ENCODE data around the gene ADD2. TPM values are rescaled to one million over a fixed set of nuclear protein-coding genes. Genes with fewer than 3 reads are reported as not detected.
A peak's percentile ranks its signal among the peaks of the same experiment; 100 is the strongest.
"Not testable (repeated sequence)": the region's sequence is repeated elsewhere in the genome, so short reads cannot be mapped to it uniquely, and the experiment has no call there.

ADD2 gene
- total RNA-seq, 1 donor from 2014 or later: 2.0 TPM

- DNase-seq (ENCODE audit: low read depth in 2 of 2): peak in 1 of 2 donors; percentile 46
These were observed 126.7 kb downstream of the ADD2 start for GRCh38 chr2:70641263-70641784.

GRCh38 chr2:70639841-70640436, 128.1 kb downstream of the ADD2 start:
- DNase-seq (ENCODE audit: low read depth in 2 of 2): no peak

GRCh38 chr2:70638561-70638960, 129.4 kb downstream of the ADD2 start:
- DNase-seq (ENCODE audit: low read depth in 2 of 2): no peak

GRCh38 chr2:70633508-70633907, 134.5 kb downstream of the ADD2 start:
- no peak for DNase-seq (ENCODE audit: low read depth in 2 of 2)

- peak in 1 of 2 donors; percentile 82 for DNase-seq (ENCODE audit: low read depth in 2 of 2)
These were observed 135.0 kb downstream of the ADD2 start for GRCh38 chr2:70632966-70633365.

- DNase-seq (ENCODE audit: low read depth in 2 of 2): peak in 1 of 2 donors; percentile 46
These were observed 135.6 kb downstream of the ADD2 start for GRCh38 chr2:70632388-70632787.

GRCh38 chr2:70630761-70631160, 137.2 kb downstream of the ADD2 start:
- no peak for DNase-seq (ENCODE audit: low read depth in 2 of 2)

GRCh38 chr2:70627211-70627898, 140.6 kb downstream of the ADD2 start:
- DNase-seq (ENCODE audit: low read depth in 2 of 2): peak; percentile 52 to 78

- no peak for DNase-seq (ENCODE audit: low read depth in 2 of 2)
These were observed 141.6 kb downstream of the ADD2 start for GRCh38 chr2:70626254-70626990.

- DNase-seq (ENCODE audit: low read depth in 2 of 2): not testable (repeated sequence)
These were observed 146.5 kb downstream of the ADD2 start for GRCh38 chr2:70621536-70621935.

GRCh38 chr2:70620020-70620419, 148.0 kb downstream of the ADD2 start:
- no peak for DNase-seq (ENCODE audit: low read depth in 2 of 2)

- no peak for DNase-seq (ENCODE audit: low read depth in 2 of 2)
These were observed 148.8 kb downstream of the ADD2 start for GRCh38 chr2:70619167-70619566.

- DNase-seq (ENCODE audit: low read depth in 2 of 2): no peak
These were observed 151.8 kb downstream of the ADD2 start for GRCh38 chr2:70616168-70616694.

GRCh38 chr2:70615222-70615621, 152.8 kb downstream of the ADD2 start:
- no peak for DNase-seq (ENCODE audit: low read depth in 2 of 2)

- no peak for DNase-seq (ENCODE audit: low read depth in 2 of 2)
These were observed 154.5 kb downstream of the ADD2 start for GRCh38 chr2:70613521-70613920.

GRCh38 chr2:70612574-70612973, 155.4 kb downstream of the ADD2 start:
- no peak for DNase-seq (ENCODE audit: low read depth in 2 of 2)

GRCh38 chr2:70608373-70608772, 159.6 kb downstream of the ADD2 start:
- no peak for DNase-seq (ENCODE audit: low read depth in 2 of 2)

GRCh38 chr2:70607121-70607561, 160.9 kb downstream of the ADD2 start:
- no peak for DNase-seq (ENCODE audit: low read depth in 2 of 2)

Measured in lung microvascular endothelial cell (primary cell).